Measurements from ENCODE around the gene DBN1.

- TF ChIP-seq POLR2A (IDR thresholded peaks at IDR 0.05) = no peak
- TF ChIP-seq, protein P1, sequence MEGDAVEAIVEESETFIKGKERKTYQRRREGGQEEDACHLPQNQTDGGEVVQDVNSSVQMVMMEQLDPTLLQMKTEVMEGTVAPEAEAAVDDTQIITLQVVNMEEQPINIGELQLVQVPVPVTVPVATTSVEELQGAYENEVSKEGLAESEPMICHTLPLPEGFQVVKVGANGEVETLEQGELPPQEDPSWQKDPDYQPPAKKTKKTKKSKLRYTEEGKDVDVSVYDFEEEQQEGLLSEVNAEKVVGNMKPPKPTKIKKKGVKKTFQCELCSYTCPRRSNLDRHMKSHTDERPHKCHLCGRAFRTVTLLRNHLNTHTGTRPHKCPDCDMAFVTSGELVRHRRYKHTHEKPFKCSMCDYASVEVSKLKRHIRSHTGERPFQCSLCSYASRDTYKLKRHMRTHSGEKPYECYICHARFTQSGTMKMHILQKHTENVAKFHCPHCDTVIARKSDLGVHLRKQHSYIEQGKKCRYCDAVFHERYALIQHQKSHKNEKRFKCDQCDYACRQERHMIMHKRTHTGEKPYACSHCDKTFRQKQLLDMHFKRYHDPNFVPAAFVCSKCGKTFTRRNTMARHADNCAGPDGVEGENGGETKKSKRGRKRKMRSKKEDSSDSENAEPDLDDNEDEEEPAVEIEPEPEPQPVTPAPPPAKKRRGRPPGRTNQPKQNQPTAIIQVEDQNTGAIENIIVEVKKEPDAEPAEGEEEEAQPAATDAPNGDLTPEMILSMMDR (IDR thresholded peaks at IDR 0.05 in 8 of 11, conservative IDR thresholded peaks at IDR 0.05 in 3 of 11) = no peak
Measured at GRCh38 chr5:177447611-177448243, 25.7 kb downstream of the DBN1 start.
